ENCODE data around the gene VPS4B.

VPS4B gene

DNA sequence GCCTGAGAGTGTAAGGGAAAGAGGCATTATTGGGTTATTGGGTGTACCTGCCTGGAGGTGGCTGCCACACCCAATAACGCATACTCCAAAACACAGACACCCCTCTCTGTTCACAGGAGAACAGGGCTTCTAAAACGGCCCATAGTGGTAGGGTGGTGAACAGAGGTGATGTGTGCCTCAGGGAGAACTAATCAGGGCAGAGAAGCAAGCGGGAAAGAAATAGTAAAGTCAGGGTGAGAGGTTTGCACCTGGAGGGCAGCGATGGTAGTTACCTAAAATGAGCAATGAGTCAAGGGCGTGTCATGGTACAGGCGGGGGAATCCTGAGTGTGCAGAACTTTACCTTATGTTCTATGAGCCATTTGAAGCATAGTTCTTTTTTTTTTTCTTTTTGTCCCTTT is 21.6 kb upstream of the VPS4B start:
- Mint-ChIP-seq H3K27ac (no peak overlapping the region), H3K4me1 (no peaks in the 10 kb centered on the region), H3K9me3 (no peaks in the 10 kb centered on the region), H3K36me3 (no peaks in the 10 kb centered on the region), H3K4me3 (no peak overlapping the region)
- ATAC-seq: peak; percentile 46
- DNase-seq (ENCODE audit: low spot score in 2 of 2): no peak

DNA sequence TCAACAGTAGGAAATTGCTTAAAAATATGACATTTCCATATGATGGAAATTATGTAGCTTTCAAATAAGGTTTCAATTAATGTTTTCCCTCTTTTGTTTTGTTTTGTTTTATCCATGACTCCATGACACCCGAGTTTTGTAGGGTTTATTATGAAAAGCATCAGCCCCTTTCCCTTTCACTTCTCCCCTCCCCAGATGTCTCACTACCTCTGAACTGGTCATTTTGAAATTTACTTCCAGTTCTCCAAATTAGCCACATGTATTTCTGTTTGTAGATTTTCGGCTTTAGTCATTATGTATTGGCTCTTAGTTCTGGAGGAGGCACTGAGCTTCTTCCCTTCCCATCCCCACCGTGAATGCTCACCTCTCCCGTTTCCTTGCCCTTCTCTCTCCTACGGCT is 18.6 kb upstream of the VPS4B start:
- ATAC-seq: no peak
- H3K4me3 Mint-ChIP-seq: no peak overlapping the region
- H3K36me3 Mint-ChIP-seq: no peaks in the 10 kb centered on the region
- no peaks in the 10 kb centered on the region for H3K4me1 Mint-ChIP-seq
- H3K27ac Mint-ChIP-seq: no peak overlapping the region
- H3K9me3 Mint-ChIP-seq: no peaks in the 10 kb centered on the region
- no peak for DNase-seq (ENCODE audit: low spot score in 2 of 2)

DNA sequence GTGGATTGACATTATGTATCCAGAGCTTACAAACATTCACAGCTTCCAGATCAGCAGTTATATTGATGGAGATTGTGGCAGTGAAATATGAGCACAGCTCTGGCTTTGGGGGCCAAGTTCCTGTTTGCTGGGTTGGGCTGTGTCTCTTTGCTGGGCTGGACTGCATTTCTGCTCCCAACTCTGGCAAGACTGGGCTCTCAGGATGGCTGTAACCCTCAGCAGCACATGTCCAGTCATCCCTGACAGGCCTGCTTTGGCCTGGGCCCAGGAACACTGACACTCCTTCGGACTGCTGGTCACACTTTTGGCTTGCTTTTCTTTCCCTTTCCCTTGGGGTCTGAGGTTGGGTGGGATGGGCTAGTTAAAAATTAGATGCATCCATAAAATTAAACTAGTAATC is 17.9 kb upstream of the VPS4B start:
- H3K9me3 Mint-ChIP-seq: no peaks in the 10 kb centered on the region
- no peaks in the 10 kb centered on the region for H3K4me1 Mint-ChIP-seq
- DNase-seq (ENCODE audit: low spot score in 2 of 2) (no peak), ATAC-seq (no peak)
- no peaks in the 10 kb centered on the region for H3K36me3 Mint-ChIP-seq
- H3K4me3 Mint-ChIP-seq: no peak overlapping the region
- H3K27ac Mint-ChIP-seq: no peak overlapping the region

DNA sequence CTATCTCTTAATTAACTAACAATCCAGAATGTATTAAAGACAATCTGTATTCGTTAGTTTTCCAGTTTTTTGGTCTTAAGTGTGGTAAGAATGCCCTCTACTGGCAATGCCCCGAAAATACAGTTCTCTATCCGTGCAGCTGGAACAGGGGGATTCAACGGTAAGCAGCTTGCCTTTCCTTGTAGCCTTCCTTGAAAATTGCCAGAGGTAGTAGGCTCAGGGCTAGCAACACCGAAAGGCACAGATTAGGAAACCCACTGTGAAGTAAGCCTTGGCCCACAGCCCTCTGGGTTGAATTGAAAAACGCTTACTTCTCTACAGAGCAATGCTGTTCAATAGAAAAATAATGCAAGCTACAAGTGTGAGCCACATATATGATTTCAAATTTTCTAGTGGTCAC is 17.1 kb upstream of the VPS4B start:
- Mint-ChIP-seq H3K27ac (no peak overlapping the region), H3K36me3 (no peaks in the 10 kb centered on the region), H3K4me3 (no peak overlapping the region), H3K9me3 (no peaks in the 10 kb centered on the region), H3K4me1 (no peaks in the 10 kb centered on the region)
- DNase-seq (ENCODE audit: low spot score in 2 of 2) (peak; percentile 14 to 64), ATAC-seq (peak; percentile 55)

DNA sequence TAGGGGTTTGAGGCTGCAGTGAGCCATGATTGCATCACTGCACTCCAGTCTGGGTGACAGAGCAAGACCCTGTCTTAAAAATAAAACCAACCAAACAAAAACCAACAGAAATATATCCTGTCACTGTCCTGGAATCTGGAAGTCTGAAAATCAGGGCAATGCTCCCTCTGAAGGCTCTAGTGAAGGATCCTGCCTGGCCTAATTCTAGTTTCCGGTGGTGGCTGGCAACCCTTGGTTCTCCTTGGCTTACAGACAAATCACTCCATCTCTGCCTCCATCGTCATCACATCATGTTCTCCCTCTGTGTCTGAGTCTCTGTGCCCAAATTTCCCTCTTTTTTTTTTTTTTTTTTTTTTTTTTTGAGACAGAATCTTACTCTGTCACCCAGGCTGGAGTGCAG is 15.9 kb upstream of the VPS4B start:
- Mint-ChIP-seq H3K4me1 (no peaks in the 10 kb centered on the region), H3K4me3 (no peak overlapping the region), H3K27ac (no peak overlapping the region), H3K9me3 (no peaks in the 10 kb centered on the region), H3K36me3 (no peaks in the 10 kb centered on the region)
- no peak for DNase-seq (ENCODE audit: low spot score in 2 of 2)
- ATAC-seq: no peak

DNA sequence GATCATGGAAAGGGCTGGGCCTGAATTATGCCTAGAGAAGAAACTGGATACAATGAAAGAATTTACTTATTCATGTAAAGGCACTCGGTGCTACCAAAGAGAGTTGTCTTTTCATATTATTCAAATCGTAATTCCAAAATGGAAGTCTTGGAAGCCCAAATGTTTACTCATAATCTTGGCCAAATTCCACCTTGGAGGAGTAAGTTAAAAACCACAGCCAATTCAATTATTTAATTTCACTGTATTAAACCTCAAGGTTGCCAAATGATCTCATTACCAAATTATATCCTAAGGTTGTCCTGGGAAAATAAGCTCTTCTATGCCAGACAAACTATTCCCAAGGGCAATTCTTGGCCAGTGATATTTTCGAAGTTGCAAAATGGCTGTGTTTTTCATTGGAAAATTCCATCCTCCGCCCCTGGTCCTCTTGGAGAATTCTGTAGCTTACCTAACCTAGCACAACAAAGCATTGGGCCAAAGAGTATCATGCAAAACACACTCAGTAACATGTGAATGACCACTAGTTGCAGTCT is 11.1 kb upstream of the VPS4B start:
- DNase-seq (ENCODE audit: low spot score in 2 of 2) (no peak), ATAC-seq (no peak)
- H3K9me3 Mint-ChIP-seq: no peaks in the 10 kb centered on the region
- no peaks in the 10 kb centered on the region for H3K4me1 Mint-ChIP-seq
- H3K27ac Mint-ChIP-seq: no peak overlapping the region
- no peaks in the 10 kb centered on the region for H3K36me3 Mint-ChIP-seq
- H3K4me3 Mint-ChIP-seq: no peak overlapping the region

DNA sequence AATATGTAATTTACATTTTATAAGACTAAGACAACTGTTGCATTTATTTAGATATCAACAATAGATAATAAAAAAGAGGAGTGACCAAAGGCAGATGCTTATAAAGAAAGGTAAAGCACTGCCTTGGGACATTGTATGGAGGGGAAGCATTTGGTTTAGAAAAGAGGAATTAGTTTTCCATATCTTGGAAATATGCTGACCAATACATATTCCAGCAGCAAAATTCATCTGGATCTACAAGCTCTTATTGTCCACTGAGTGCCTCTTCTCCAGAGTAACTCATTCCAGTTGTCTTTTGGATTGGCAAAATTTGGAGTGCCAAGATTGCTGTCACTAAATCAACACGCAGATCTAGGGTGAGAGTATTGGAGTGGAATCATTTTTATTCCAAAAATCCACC is 8.9 kb upstream of the VPS4B start:
- H3K4me1 Mint-ChIP-seq: no peaks in the 10 kb centered on the region
- no peak overlapping the region for H3K27ac Mint-ChIP-seq
- DNase-seq (ENCODE audit: low spot score in 2 of 2): no peak
- no peaks in the 10 kb centered on the region for H3K36me3 Mint-ChIP-seq
- ATAC-seq: no peak
- H3K9me3 Mint-ChIP-seq: no peaks in the 10 kb centered on the region
- H3K4me3 Mint-ChIP-seq: no peak overlapping the region

DNA sequence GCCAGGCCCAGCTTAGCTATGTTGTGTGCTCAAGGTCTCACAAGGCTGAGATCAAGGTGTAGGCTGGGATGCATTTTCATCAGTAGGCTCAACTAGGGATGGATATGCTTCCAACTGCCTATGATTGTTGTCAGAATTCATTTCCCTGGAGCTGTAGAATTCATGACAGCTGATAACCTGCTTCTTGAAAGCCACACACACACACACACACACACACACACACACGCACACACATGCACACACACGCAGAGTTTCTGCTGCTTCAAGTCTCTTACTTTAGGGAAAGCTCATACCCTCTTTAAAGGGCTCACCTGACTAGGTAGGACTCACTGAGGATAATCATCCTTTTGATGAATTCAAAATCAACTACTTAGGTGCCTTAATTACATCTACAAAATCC is 8.2 kb upstream of the VPS4B start:
- no peaks in the 10 kb centered on the region for H3K9me3 Mint-ChIP-seq
- no peak overlapping the region for H3K4me3 Mint-ChIP-seq
- no peak overlapping the region for H3K27ac Mint-ChIP-seq
- no peak for DNase-seq (ENCODE audit: low spot score in 2 of 2)
- ATAC-seq: no peak
- H3K36me3 Mint-ChIP-seq: no peaks in the 10 kb centered on the region
- H3K4me1 Mint-ChIP-seq: no peaks in the 10 kb centered on the region

DNA sequence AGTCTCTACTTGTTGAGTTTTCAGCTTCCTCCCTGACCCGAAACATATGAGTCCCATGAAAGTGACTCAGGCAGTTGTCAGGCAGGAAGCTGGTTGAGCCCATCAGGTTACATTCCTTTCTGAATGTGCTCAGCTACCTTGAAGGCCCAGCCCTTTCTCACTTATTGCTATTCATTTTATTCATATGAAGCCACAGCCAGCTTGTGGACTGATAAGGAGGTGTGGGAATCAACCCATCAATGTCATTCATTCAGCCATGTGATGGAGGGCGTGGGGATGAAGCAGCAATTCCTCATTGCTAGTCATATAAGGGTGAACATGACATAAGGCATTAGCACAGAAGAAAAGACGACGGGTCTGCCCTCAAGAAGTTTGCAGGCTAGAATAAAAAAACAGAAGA is 5.3 kb upstream of the VPS4B start:
- peaks cover 14% of the 10 kb centered on the region for H3K36me3 Mint-ChIP-seq
- ATAC-seq (no peak), DNase-seq (ENCODE audit: low spot score in 2 of 2) (no peak)
- no peak overlapping the region for H3K4me3 Mint-ChIP-seq
- peaks cover 15% of the 10 kb centered on the region for H3K4me1 Mint-ChIP-seq
- H3K27ac Mint-ChIP-seq: no peak overlapping the region
- no peaks in the 10 kb centered on the region for H3K9me3 Mint-ChIP-seq

DNA sequence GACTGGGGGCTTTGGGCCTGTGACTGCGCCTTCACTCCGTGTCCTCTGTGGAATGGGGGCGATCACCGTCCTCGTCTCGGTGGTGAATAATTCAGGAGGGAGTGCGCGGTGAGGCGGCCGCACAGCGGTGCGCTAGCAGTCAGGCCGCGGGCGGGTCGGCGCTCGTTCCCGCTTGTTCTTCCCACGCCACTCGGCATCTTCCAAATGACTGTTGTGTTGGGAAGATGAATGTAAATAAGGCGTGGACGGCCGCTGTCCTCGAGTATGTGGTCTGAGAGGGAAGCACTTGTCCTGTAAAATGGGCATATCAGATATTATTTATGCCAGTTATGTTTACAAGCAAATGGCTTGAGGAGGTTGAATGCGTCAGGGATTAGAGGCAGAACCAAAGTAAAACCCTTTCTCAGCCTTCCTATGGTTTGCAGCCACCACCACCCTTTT is 608 bp upstream of the VPS4B start:
- DNase-seq (ENCODE audit: low spot score in 2 of 2) (no peak), ATAC-seq (peak; percentile 68)
- Mint-ChIP-seq H3K27ac (peak overlapping the region; percentile 99), H3K4me3 (peak overlapping the region; percentile 96), H3K4me1 (peaks cover 20% of the 10 kb centered on the region), H3K36me3 (peaks cover 23% of the 10 kb centered on the region), H3K9me3 (no peaks in the 10 kb centered on the region)

DNA sequence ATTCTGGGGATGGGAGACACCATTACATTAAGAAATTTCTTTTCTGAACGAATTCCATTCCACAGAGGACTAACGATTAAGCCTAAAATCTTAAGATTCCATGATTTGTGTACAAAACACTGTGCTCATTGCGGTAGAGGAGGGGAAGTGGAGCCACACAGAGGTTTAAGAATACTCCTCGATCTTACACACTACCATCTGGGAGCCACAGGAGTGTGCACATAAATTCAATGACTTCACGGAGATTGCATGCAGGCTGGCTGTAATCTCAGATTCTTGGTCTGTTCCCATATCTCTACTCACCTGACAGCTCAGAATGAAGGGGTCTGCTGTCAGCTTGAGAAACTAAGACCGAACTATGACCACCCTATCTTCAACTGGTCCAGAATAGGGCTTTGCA is 762 bp downstream of the VPS4B start:
- ATAC-seq (no peak), DNase-seq (ENCODE audit: low spot score in 2 of 2) (no peak)
- H3K27ac Mint-ChIP-seq: peak overlapping the region; percentile 99
- H3K4me3 Mint-ChIP-seq: peak overlapping the region; percentile 96
- no peaks in the 10 kb centered on the region for H3K9me3 Mint-ChIP-seq
- peaks cover 23% of the 10 kb centered on the region for H3K36me3 Mint-ChIP-seq
- peaks cover 20% of the 10 kb centered on the region for H3K4me1 Mint-ChIP-seq

DNA sequence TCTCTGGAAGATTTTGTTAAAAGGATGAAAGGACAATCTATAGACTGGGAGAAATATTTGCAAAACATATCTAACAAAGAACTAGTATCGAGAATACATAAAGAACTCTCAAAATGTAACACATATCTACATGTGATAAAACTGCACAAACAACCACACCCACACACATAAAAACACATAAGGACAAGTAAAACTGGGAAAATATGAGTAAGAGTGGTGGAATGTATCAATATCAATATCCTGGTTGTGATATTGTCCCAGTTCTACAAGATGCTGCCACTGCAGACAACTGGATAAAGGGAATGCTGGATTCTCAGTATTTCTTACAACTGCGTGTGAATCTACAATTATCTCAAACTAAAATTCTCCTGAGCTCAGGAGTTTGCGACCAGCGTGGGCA is 9.3 kb downstream of the VPS4B start:
- DNase-seq (ENCODE audit: low spot score in 2 of 2) (no peak), ATAC-seq (no peak)
- H3K9me3 Mint-ChIP-seq: no peaks in the 10 kb centered on the region
- peaks cover 44% of the 10 kb centered on the region for H3K4me1 Mint-ChIP-seq
- peak overlapping the region; percentile 43 for H3K27ac Mint-ChIP-seq
- no peak overlapping the region for H3K4me3 Mint-ChIP-seq
- H3K36me3 Mint-ChIP-seq: peaks cover 75% of the 10 kb centered on the region

DNA sequence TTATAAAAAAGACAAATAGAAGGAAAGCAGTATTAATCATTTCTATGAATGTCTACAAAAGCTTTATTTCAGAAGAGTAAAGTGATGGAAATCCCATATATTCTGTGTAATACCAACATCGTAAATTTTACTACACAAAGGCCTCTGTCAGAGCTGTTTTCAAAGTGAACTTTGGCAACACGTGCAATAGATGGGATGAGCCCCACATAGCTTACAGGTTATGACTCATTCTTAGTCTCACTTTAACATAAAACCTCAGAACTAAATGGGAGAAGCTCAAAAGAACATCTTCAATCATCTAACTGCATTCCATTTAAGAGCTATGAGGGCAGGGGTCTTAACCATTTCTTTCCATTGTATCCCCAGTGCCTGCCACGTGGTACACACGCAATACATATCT is 11.5 kb downstream of the VPS4B start:
- peaks cover 44% of the 10 kb centered on the region for H3K4me1 Mint-ChIP-seq
- no peak overlapping the region for H3K4me3 Mint-ChIP-seq
- H3K36me3 Mint-ChIP-seq: peaks cover 96% of the 10 kb centered on the region
- no peaks in the 10 kb centered on the region for H3K9me3 Mint-ChIP-seq
- DNase-seq (ENCODE audit: low spot score in 2 of 2) (no peak), ATAC-seq (peak; percentile 88)
- H3K27ac Mint-ChIP-seq: no peak overlapping the region

DNA sequence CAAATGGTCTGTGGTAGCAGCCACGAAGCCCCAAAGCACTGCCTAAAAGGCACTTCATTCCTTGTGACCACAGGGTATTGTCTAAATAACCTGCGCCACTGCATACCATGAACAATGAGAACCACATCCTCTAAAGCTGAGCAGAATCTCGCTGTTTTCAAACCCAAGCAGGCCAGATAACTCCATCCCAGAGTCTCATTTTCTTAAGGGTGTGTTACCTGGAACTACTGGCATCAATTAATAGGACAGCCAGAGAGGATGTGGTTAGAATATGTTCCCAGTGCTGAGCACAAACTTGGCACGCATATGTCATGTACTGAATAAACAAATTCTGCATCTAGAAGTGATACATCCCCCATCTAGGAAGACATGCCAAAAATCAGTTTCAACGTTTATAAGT is 13.0 kb downstream of the VPS4B start:
- Mint-ChIP-seq H3K4me1 (peaks cover 37% of the 10 kb centered on the region), H3K27ac (peak overlapping the region; percentile 70), H3K4me3 (no peak overlapping the region), H3K36me3 (peaks cover 98% of the 10 kb centered on the region), H3K9me3 (no peaks in the 10 kb centered on the region)
- DNase-seq (ENCODE audit: low spot score in 2 of 2) (no peak), ATAC-seq (peak; percentile 78)

DNA sequence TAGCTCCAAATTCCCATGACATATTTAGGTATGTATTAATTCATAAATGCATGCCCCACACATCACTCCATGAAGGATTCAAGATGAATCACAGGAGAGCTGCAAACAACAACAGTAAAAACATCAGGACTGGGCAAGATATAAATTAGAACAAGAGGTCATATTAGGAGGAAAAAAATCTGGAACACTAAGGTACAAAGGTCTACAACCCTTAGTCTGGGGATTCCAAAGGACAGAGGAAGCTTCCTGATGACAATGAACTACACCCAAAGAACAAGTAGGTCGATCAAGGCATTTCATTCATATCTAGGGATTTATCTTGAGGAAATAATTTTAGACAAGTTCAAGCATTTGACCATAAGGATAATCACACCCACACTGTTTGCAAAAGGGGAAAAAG is 14.5 kb downstream of the VPS4B start:
- Mint-ChIP-seq H3K4me1 (peaks cover 27% of the 10 kb centered on the region), H3K36me3 (peaks cover 99% of the 10 kb centered on the region), H3K27ac (peak overlapping the region; percentile 5), H3K4me3 (no peak overlapping the region), H3K9me3 (no peaks in the 10 kb centered on the region)
- no peak for ATAC-seq
- DNase-seq (ENCODE audit: low spot score in 2 of 2): no peak

DNA sequence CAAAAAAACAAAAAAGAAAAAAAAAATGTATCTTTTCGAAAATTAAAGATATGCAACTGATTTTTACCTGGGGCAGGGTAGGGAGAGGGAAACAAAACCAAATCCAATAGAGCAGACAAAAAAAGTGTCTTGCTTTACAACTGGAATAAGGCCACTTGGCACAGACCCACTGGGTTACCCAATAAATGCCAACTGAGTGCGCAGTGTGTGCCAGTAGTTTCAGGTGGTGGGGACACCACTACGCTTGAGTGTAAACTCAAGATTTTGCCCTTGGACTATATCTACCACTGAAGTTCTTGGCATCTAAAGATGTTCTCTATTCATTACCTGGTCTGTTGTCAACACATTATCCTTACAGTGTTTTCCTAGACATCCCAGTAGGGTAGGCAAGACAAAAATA is 16.3 kb downstream of the VPS4B start:
- Mint-ChIP-seq H3K27ac (no peak overlapping the region), H3K36me3 (peaks cover 99% of the 10 kb centered on the region), H3K9me3 (no peaks in the 10 kb centered on the region), H3K4me1 (peaks cover 25% of the 10 kb centered on the region), H3K4me3 (no peak overlapping the region)
- DNase-seq (ENCODE audit: low spot score in 2 of 2): no peak
- no peak for ATAC-seq

Measured in stimulated activated effector memory CD8-positive, alpha-beta T cell treated with anti-CD3 and anti-CD28 coated beads, Interleukin-12 subunit alpha, Interleukin-12 subunit beta, amount 100 ng/mL, for 72 hours (primary cell).